ENCODE results near the gene TMEM170A.

GRCh38 chr16:75458029-75458428 is 6.5 kb downstream of the TMEM170A start:
- TF ChIP-seq, protein P1, sequence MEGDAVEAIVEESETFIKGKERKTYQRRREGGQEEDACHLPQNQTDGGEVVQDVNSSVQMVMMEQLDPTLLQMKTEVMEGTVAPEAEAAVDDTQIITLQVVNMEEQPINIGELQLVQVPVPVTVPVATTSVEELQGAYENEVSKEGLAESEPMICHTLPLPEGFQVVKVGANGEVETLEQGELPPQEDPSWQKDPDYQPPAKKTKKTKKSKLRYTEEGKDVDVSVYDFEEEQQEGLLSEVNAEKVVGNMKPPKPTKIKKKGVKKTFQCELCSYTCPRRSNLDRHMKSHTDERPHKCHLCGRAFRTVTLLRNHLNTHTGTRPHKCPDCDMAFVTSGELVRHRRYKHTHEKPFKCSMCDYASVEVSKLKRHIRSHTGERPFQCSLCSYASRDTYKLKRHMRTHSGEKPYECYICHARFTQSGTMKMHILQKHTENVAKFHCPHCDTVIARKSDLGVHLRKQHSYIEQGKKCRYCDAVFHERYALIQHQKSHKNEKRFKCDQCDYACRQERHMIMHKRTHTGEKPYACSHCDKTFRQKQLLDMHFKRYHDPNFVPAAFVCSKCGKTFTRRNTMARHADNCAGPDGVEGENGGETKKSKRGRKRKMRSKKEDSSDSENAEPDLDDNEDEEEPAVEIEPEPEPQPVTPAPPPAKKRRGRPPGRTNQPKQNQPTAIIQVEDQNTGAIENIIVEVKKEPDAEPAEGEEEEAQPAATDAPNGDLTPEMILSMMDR (IDR thresholded peaks at IDR 0.05; ENCODE audit: poor library complexity): no peak
- no peak for TF ChIP-seq EZH2 (IDR thresholded peaks at IDR 0.05; ENCODE audit: borderline replicate concordance)
- TF ChIP-seq EZH2phosphoT487 (IDR thresholded peaks at IDR 0.05; ENCODE audit: low read depth, severe bottlenecking, unreplicated experiment): no peak
